ENCODE results near the gene ZNF316. TPM values are rescaled to one million over a fixed set of nuclear protein-coding genes. Genes with fewer than 3 reads are reported as not detected.

The ZNF316 gene
- total RNA-seq, 2 experiments from 2014 or later = 18.1 to 37.5 TPM

DNA sequence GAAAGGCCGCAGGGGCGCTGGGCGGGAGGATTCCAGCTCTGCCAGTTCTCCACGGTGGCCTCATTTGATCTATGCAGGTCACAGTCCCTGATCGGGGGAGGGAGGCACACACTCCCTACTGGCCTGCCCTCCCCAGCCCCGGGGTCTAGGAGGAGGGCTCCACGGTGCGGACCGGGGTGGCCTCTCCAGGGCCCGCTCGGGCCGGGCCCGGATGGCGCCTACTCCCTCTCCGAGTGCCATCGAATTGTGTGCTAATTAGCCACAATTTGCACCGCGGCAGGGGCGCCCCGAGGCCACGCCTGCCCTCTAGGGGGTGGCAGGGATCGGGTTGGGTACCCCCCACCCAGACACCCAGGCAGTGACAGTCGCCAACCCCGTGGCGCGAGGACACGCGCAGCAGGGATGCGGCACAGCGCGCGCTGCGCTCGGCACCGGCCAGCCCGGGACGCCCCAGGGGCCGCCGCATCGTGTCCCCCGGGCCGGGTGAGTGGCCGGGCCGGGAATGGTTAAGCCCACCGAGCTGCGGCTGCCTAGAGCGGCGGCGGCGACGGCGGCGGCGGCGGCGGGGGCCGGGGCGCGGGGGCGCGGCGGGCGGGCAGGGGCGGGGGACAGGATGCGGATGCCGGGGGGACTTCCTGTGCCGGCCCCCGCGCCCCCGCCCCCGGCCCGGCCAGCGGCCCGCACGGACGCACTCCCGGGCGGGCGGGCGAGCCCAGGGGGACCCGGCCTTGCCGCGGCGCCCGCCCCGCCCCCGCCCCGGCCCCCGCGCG is 22.0 kb upstream of the ZNF316 start, which contains the start of gene ZNF853:
Gene ZNF853 (plus strand): TSS at position 658 of the 770 bp plus-strand sequence. CDS start 565 bp downstream, outside the sequence.
- CTCF ChIA-PET (ENCODE audit: unreplicated experiment) = no interaction called here

DNA sequence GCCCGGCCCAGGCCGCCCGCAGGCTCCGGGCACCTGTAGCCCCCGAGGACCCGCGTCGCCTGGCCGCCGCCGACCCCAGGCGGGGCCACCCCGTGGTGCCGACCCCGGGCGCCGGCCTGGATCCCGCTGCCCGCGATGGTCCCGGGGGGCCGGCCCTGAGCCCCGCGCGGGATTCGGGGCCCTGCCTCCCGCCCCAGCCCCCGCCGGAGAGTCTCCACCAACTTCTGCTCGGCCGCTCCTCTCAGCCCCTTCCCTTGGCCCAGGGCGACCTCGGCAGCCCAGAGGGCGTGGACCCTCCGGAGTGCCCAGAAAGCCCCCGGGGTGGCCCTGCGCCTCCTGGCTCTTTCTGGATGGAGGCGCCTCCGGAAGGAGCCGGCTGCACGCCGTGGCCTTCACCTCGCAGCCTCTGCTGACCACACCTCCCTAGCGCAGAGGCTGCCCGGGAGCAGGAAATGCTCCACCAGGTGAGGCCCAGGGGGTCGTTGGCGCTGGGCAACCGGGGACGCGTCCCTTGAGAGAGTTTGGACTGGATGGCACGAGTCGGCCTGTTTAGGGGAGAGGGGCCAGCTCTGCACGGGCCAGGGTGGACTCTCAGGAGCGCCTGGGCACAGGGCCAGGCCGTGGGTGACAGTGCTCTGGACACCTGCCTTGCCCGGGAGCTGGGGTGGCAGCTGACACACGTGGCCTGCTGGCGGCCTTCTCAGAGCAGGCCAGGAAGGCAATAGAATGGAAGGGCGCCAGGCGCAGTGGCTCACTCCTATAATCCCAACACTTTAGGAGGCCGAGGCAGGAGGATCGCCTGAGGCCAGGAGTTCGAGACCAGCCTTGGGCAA is 21.2 kb upstream of the ZNF316 start:
- POLR2A ChIA-PET = interaction anchor here (0.7 kb wide), 2 partner anchors 10 to 319 kb away, joined by 3 read pairs; no protein-coding TSS in a partner anchor
- Histone ChIP-seq H3K4me1 (ENCODE audit: insufficient read depth, low read length, poor library complexity, severe bottlenecking) (peaks cover 15% of the 10 kb centered on the region), H3K4me3 (ENCODE audit: low read depth, low read length, poor library complexity, severe bottlenecking) (no peak overlapping the region), H3K9me3 (ENCODE audit: low read length) (no peaks in the 10 kb centered on the region), H3K27ac (ENCODE audit: low read depth, low read length, poor library complexity, severe bottlenecking) (no peak overlapping the region), H3K9me2 (ENCODE audit: insufficient read depth, low read length) (no peaks in the 10 kb centered on the region), H2AFZ (ENCODE audit: low read length) (no peak overlapping the region), H3K4me2 (ENCODE audit: low read length) (no peak overlapping the region), H3K36me3 (ENCODE audit: insufficient read depth, low read length) (no peaks in the 10 kb centered on the region), H3K79me2 (ENCODE audit: insufficient read depth, low read depth, low read length) (no peaks in the 10 kb centered on the region), H4K20me1 (ENCODE audit: insufficient read depth, low read length) (no peaks in the 10 kb centered on the region)
- DNase-seq (ENCODE audit: low spot score) = no peak
- no TSS peak for BruUV-seq (replicated peaks)
- intact Hi-C loops (cut with micrococcal nuclease; ENCODE audit: unreplicated experiment) = no loop called here
- TF ChIP-seq, protein P1, sequence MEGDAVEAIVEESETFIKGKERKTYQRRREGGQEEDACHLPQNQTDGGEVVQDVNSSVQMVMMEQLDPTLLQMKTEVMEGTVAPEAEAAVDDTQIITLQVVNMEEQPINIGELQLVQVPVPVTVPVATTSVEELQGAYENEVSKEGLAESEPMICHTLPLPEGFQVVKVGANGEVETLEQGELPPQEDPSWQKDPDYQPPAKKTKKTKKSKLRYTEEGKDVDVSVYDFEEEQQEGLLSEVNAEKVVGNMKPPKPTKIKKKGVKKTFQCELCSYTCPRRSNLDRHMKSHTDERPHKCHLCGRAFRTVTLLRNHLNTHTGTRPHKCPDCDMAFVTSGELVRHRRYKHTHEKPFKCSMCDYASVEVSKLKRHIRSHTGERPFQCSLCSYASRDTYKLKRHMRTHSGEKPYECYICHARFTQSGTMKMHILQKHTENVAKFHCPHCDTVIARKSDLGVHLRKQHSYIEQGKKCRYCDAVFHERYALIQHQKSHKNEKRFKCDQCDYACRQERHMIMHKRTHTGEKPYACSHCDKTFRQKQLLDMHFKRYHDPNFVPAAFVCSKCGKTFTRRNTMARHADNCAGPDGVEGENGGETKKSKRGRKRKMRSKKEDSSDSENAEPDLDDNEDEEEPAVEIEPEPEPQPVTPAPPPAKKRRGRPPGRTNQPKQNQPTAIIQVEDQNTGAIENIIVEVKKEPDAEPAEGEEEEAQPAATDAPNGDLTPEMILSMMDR (conservative IDR thresholded peaks at IDR 0.05; ENCODE audit: low read length) = no peak
- no peak for TF ChIP-seq EZH2phosphoT487 (IDR thresholded peaks at IDR 0.05; ENCODE audit: borderline replicate concordance, low read depth, low read length)
- CTCF ChIA-PET (ENCODE audit: unreplicated experiment) = no interaction called here

More for the DNA sequence above, 22.0 kb upstream of the ZNF316 start, which contains the start of gene ZNF853:
- no peaks in the 10 kb centered on the region for H3K9me3 ChIP-seq (ENCODE audit: low read length)
- H3K36me3 ChIP-seq (ENCODE audit: insufficient read depth, low read length) = no peaks in the 10 kb centered on the region
- TF ChIP-seq, protein P1 (conservative IDR thresholded peaks at IDR 0.05; ENCODE audit: low read length) = no peak
- TF ChIP-seq EZH2phosphoT487 (IDR thresholded peaks at IDR 0.05; ENCODE audit: borderline replicate concordance, low read depth, low read length) = no peak
- H2AFZ ChIP-seq (ENCODE audit: low read length) = no peak within 1 kb of the TSS
- DNase-seq (ENCODE audit: low spot score) = no peak
- H3K27ac ChIP-seq (ENCODE audit: low read depth, low read length, poor library complexity, severe bottlenecking) = no peak within 1 kb of the TSS
- no peak within 1 kb of the TSS for H3K4me3 ChIP-seq (ENCODE audit: low read depth, low read length, poor library complexity, severe bottlenecking)
- POLR2A ChIA-PET = no interaction called here
- no peaks in the 10 kb centered on the region for H4K20me1 ChIP-seq (ENCODE audit: insufficient read depth, low read length)
- peaks cover 7% of the 10 kb centered on the region for H3K4me1 ChIP-seq (ENCODE audit: insufficient read depth, low read length, poor library complexity, severe bottlenecking)
- BruUV-seq (replicated peaks) = no TSS peak
- H3K4me2 ChIP-seq (ENCODE audit: low read length) = no peak within 1 kb of the TSS
- no peaks in the 10 kb centered on the region for H3K79me2 ChIP-seq (ENCODE audit: insufficient read depth, low read depth, low read length)
- H3K9me2 ChIP-seq (ENCODE audit: insufficient read depth, low read length) = no peaks in the 10 kb centered on the region
- intact Hi-C loops (cut with micrococcal nuclease; ENCODE audit: unreplicated experiment) = no loop called here
